GM23248 (cell line): Measurements from ENCODE around the gene ME2.

Experiments
- EZH2 ChIP-seq: fragments of 200-600 bp; sonication (generic); IDR thresholded peaks from 2 replicates; pipeline ENCODE4 v1.6.1; 2018; ENCODE audit warnings: antibody characterized with exemption, mild to moderate bottlenecking; ENCODE audit not compliant: insufficient read depth, poor library complexity, severe bottlenecking
- EZH2phosphoT487 ChIP-seq: fragments of 200-600 bp; sonication (generic); IDR thresholded peaks from 2 replicates; pipeline ENCODE4 v1.6.1; 2018; ENCODE audit warnings: antibody characterized with exemption, moderate library complexity, mild to moderate bottlenecking, low read depth; ENCODE audit not compliant: insufficient read depth

- TF ChIP-seq EZH2 (no peak), EZH2phosphoT487 (no peak)
Observed at GRCh38 chr18:50986360-50987087, 107.6 kb downstream of the ME2 start.
